HG02642 (cell line): ENCODE data around the gene EEF1A2.

Experiments used
- ATAC-seq: cut with Tn5 transposase; IDR thresholded peaks from one replicate; pipeline ENCODE4 v1.9.1; 2021; ENCODE audit warnings: mild to moderate bottlenecking; ENCODE audit not compliant: unreplicated experiment, poor library complexity

The EEF1A2 gene

GRCh38 chr20:63498960-63499337 is at the start of gene EEF1A2:
Gene EEF1A2 (minus strand): TSS chr20:63499083. CDS start chr20:63497763, 1,320 bp downstream.
- no peak for ATAC-seq

- no peak for ATAC-seq
These were observed 49.7 kb upstream of the EEF1A2 start for GRCh38 chr20:63548542-63548941.

DNA sequence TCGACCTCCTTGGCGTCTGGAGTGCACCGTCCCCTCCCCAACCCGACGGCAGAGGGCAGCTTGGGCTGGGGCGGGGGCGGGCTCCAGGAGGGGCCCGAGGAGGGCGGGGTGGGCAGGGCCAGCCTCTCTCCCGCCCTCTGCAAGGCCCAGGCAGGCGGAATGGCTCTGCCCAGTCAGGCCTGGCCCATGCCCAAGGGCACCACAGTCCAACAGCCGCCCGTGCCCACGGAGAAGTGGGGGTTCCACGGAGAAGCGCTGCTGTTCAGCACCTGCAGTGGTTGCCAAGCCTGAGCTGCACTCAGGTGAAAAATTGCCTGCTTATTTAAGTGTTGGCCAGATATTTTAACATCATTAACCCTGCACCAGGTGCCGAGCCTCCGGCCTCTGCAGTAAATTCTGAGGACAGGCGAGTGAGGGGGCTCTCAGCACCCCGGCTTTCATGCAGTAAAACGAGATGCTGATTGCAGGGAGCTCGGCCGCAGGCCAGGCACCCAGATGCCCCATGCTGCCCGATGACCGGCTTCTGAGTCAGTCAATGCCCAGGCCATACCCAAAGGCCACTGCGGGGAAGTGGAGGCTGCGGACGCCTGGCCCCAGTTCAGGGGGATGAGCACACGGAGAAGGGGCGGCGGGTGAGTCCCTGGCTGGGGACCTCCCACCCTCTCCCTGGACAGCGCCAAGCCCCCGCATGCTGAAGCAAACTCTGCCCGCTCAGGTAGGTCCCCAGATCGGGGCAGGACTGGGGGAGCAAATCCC is 49.0 kb upstream of the EEF1A2 start, which contains the start of gene SRMS:
SRMS (minus strand) TSS at position 25 of the 756 bp plus-strand sequence. CDS start 286 bp downstream, outside the sequence.
- no peak for ATAC-seq

GRCh38 chr20:63546956-63547724 is 48.3 kb upstream of the EEF1A2 start:
- ATAC-seq: no peak

GRCh38 chr20:63546256-63546955 is 47.5 kb upstream of the EEF1A2 start:
- no peak for ATAC-seq

- no peak for ATAC-seq
These were observed 46.9 kb upstream of the EEF1A2 start for GRCh38 chr20:63545814-63546213.

- no peak for ATAC-seq
These were observed 46.2 kb upstream of the EEF1A2 start for GRCh38 chr20:63544958-63545516.

GRCh38 chr20:63544241-63544957 is 45.5 kb upstream of the EEF1A2 start:
- ATAC-seq: no peak

DNA sequence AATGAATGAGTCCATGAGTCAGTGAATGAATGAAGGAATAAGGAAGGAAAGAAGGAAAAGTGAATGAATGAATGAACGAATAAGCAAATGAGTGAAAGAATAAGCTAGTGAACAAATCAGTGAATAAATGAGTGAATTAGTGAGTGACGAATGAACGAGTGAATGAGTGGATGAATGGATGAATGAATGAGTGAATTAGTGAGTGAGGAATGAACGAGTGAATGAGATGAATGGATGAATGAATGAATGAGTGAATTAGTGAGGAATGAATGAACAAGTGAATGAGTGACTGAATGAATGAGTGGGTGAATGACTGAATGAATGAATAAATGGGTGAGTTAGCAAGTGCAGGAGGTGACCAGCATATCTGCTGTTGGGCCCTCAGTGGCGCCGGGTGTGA is 44.9 kb upstream of the EEF1A2 start:
- ATAC-seq: no peak

GRCh38 chr20:63543131-63543530 is 44.2 kb upstream of the EEF1A2 start:
- no peak for ATAC-seq

DNA sequence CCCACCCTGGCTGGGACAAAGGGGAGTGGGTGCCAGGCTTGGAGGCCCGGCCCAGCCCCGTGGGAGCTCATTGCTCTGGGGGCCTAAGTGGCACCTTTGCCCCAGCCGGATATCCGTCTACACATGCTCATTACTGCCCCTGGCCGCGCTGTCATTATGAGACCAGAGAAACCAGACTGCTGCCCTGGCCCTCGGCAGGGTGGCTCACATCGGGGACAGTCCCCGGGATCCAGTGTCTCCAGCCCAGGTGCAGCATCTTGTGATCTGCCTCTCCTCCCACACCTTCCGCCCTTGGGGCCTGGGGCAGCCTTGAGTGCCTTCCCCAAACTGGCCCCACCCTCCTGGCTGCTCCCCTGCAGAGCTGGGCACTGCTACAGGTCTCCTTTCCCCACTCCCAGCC is 43.8 kb upstream of the EEF1A2 start:
- no peak for ATAC-seq

- no peak for ATAC-seq
These were observed 43.2 kb upstream of the EEF1A2 start for GRCh38 chr20:63542031-63542559.

GRCh38 chr20:63541371-63541770 is 42.5 kb upstream of the EEF1A2 start:
- ATAC-seq: no peak

GRCh38 chr20:63540417-63541186 is 41.7 kb upstream of the EEF1A2 start:
- no peak for ATAC-seq

- no peak for ATAC-seq
These were observed 40.8 kb upstream of the EEF1A2 start for GRCh38 chr20:63539441-63540370.

- no peak for ATAC-seq
These were observed 40.2 kb upstream of the EEF1A2 start for GRCh38 chr20:63539092-63539430.

GRCh38 chr20:63538204-63539091 is 39.6 kb upstream of the EEF1A2 start:
- no peak for ATAC-seq
